ENCODE results near the gene ANKS1A.
A peak's percentile ranks its signal among the peaks of the same experiment; 100 is the strongest.

ANKS1A gene

DNA sequence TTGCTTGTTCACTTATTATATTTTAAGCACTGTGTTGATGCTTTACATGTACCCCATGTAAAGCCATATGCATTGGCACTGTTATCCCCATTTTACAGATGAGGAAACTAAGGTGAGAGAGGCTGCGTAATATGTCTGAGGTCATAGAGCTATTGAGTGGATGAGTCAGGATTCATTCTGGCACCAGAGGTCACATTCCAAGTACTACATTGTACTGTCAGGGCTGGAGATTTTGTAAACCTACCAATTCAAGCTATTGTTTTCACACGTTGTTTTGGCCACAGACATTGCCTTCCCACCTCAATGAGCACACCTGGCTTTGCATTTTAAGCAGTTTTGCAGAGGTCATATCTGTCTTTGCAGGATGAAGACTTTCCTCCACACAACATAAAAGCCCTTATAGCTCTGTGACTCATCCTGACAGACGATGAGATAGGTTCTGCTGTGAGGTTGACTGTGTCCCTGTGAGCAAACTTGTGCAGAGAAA, 33.2 kb downstream of the ANKS1A start (continued):
- TF ChIP-seq KLF8 (tag by site-specific recombination; IDR thresholded peaks at IDR 0.05) (0 out of 2 replicates have a peak, but pooled peaks have one; percentile 40), MYNN (tag by site-specific recombination; IDR thresholded peaks at IDR 0.05; ENCODE audit: borderline replicate concordance) (peak; percentile 53; the same call in 1 of the 2 replicates), ZNF664 (tag by site-specific recombination; IDR thresholded peaks at IDR 0.05) (no peak), ZNF670 (tag by site-specific recombination; IDR thresholded peaks at IDR 0.05; ENCODE audit: low read depth) (no peak), ZNF76 (tag by site-specific recombination; IDR thresholded peaks at IDR 0.05; ENCODE audit: borderline replicate concordance, low read depth) (no peak), ZNF629 (tag by site-specific recombination; IDR thresholded peaks at IDR 0.05) (peak; percentile 86), ZNF169 (tag by site-specific recombination; IDR thresholded peaks at IDR 0.05) (no peak)
- TF ChIP-seq, protein P1, sequence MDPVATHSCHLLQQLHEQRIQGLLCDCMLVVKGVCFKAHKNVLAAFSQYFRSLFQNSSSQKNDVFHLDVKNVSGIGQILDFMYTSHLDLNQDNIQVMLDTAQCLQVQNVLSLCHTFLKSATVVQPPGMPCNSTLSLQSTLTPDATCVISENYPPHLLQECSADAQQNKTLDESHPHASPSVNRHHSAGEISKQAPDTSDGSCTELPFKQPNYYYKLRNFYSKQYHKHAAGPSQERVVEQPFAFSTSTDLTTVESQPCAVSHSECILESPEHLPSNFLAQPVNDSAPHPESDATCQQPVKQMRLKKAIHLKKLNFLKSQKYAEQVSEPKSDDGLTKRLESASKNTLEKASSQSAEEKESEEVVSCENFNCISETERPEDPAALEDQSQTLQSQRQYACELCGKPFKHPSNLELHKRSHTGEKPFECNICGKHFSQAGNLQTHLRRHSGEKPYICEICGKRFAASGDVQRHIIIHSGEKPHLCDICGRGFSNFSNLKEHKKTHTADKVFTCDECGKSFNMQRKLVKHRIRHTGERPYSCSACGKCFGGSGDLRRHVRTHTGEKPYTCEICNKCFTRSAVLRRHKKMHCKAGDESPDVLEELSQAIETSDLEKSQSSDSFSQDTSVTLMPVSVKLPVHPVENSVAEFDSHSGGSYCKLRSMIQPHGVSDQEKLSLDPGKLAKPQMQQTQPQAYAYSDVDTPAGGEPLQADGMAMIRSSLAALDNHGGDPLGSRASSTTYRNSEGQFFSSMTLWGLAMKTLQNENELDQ (tag by site-specific recombination; IDR thresholded peaks at IDR 0.05; ENCODE audit: low read depth): no peak

DNA sequence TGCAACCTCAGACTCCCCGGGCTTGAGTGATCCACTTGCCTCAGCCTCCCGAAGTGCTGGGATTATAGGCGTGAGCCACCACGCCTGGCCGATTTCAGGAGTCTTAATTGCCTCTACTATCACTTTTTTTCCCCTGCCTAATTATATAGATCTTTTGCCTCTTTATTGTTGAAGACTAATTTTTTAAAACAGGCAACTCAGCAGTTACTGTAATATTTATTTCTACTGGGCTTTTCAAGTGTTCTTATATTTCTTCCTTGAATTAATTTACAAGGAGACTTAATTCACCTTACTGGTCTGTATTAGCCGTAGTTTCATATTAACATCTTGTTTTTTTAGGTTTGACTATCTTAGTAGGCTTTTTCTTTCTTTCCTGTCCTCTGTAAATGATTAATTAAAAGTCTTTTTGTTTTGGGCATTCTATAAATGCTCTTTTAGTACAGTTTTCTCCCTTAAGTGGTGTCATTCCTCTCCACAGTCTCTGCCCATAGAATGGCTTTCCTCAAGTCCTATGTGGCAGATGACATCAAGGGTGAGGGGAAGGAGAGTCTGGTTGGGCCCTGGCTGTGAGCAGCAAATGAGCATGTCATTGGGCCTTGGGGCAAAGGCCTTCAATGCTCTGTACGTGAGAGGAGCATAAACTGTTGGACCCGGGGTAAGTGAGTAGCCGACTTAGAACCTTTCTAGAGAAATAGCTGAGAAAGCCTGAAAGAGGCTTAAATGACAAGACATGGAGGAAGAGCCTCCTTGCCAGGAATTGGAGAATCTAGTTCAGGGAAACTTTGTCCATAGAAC, 36.0 kb downstream of the ANKS1A start:
- Histone ChIP-seq H3K4me3 (ENCODE audit: low read depth, low read length) (no peak overlapping the region), H3K36me3 (ENCODE audit: control insufficient read depth in 2 of 2, insufficient read depth in 1 of 2, low read length in 2 of 2) (no peaks in the 10 kb centered on the region), H3K4me1 (ENCODE audit: control insufficient read depth, insufficient read depth, low read length) (peaks cover 21% of the 10 kb centered on the region), H3K27ac (ENCODE audit: extremely low read depth, low read depth, low read length) (no peak overlapping the region), H3K9me3 (ENCODE audit: control insufficient read depth, insufficient read depth, low read depth, low read length) (no peaks in the 10 kb centered on the region)
- TF ChIP-seq, protein P2, sequence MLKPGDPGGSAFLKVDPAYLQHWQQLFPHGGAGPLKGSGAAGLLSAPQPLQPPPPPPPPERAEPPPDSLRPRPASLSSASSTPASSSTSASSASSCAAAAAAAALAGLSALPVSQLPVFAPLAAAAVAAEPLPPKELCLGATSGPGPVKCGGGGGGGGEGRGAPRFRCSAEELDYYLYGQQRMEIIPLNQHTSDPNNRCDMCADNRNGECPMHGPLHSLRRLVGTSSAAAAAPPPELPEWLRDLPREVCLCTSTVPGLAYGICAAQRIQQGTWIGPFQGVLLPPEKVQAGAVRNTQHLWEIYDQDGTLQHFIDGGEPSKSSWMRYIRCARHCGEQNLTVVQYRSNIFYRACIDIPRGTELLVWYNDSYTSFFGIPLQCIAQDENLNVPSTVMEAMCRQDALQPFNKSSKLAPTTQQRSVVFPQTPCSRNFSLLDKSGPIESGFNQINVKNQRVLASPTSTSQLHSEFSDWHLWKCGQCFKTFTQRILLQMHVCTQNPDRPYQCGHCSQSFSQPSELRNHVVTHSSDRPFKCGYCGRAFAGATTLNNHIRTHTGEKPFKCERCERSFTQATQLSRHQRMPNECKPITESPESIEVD (tag by site-specific recombination; IDR thresholded peaks at IDR 0.05): peak; percentile 40; the same call in 1 of the 2 replicates
- TF ChIP-seq GLIS1 (tag by site-specific recombination; IDR thresholded peaks at IDR 0.05) (no peak), ZBTB8A (tag by site-specific recombination; IDR thresholded peaks at IDR 0.05) (no peak), ZNF292 (tag by site-specific recombination; IDR thresholded peaks at IDR 0.05; ENCODE audit: borderline replicate concordance, low read depth) (no peak), ZNF138 (tag by site-specific recombination; IDR thresholded peaks at IDR 0.05; ENCODE audit: borderline replicate concordance) (no peak), IKZF3 (tag by site-specific recombination; IDR thresholded peaks at IDR 0.05) (no peak), HOXD13 (CRISPR knock-in tag; IDR thresholded peaks at IDR 0.05; ENCODE audit: borderline replicate concordance) (no peak)
- POLR2A ChIA-PET: no interaction called here
- CTCF ChIA-PET: no interaction called here

DNA sequence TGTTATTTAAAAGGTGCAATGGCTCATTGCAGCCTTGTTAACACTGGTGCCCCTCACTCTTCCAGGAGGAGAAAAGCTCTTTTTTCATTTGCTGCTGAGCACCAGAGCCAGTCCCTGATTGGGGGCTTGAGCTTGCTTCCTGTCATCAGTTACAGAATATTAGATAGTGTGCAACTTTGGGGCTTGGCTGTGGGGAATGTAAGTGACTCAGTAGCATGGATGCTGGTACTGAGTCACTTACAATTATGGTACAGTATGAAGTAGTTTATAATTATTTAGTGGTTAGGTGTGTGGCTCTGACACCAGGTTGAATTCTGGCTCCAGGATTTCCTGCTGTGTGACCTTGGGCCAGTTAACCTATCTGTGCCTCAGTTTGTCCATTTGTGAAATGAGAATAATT, 37.6 kb downstream of the ANKS1A start:
- peak; percentile 33; the same call in 1 of the 2 replicates for TF ChIP-seq SP7 (tag by site-specific recombination; IDR thresholded peaks at IDR 0.05)
- TF ChIP-seq, protein P3, sequence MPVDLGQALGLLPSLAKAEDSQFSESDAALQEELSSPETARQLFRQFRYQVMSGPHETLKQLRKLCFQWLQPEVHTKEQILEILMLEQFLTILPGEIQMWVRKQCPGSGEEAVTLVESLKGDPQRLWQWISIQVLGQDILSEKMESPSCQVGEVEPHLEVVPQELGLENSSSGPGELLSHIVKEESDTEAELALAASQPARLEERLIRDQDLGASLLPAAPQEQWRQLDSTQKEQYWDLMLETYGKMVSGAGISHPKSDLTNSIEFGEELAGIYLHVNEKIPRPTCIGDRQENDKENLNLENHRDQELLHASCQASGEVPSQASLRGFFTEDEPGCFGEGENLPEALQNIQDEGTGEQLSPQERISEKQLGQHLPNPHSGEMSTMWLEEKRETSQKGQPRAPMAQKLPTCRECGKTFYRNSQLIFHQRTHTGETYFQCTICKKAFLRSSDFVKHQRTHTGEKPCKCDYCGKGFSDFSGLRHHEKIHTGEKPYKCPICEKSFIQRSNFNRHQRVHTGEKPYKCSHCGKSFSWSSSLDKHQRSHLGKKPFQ (tag by site-specific recombination; IDR thresholded peaks at IDR 0.05): no peak
- no peak overlapping the region for H3K4me3 ChIP-seq (ENCODE audit: low read depth, low read length)
- no peaks in the 10 kb centered on the region for H3K36me3 ChIP-seq (ENCODE audit: control insufficient read depth in 2 of 2, insufficient read depth in 1 of 2, low read length in 2 of 2)
- H3K9me3 ChIP-seq (ENCODE audit: control insufficient read depth, insufficient read depth, low read depth, low read length): no peaks in the 10 kb centered on the region
- H3K27ac ChIP-seq (ENCODE audit: extremely low read depth, low read depth, low read length): no peak overlapping the region
- H3K4me1 ChIP-seq (ENCODE audit: control insufficient read depth, insufficient read depth, low read length): peaks cover 21% of the 10 kb centered on the region
- POLR2A ChIA-PET: no interaction called here
- CTCF ChIA-PET: no interaction called here

Measured in HEK293 (cell line).